Fibroblast of lung (primary cell): ENCODE measurements around the gene NMT1. TPM values are rescaled to one million over a fixed set of nuclear protein-coding genes. Genes with fewer than 3 reads are reported as not detected.

Experiments
- DNase-seq, 2 donors: peaks; one replicate each; pipeline versions ENCODE4 v3.0.0 to v3.0.0-alpha.2; 2010; ENCODE audit warnings: low read depth in 2 of 2
- H2AFZ ChIP-seq: 2 replicates; pipeline ENCODE4 v1.5.1; 2012; ENCODE audit warnings: low read length, control low read depth, inconsistent platforms
- H3K27ac ChIP-seq: 2 replicates; pipeline ENCODE4 v1.5.1; 2011; ENCODE audit warnings: low read length, control low read depth; ENCODE audit not compliant: insufficient read depth
- H3K27me3 ChIP-seq: 2 replicates; pipeline ENCODE4 v1.5.1; 2011; ENCODE audit warnings: mild to moderate bottlenecking, low read length; ENCODE audit not compliant: control insufficient read depth, insufficient read depth
- H3K36me3 ChIP-seq: 2 replicates; pipeline ENCODE4 v1.5.1; 2011; ENCODE audit warnings: low read length; ENCODE audit not compliant: control insufficient read depth, insufficient read depth
- H3K4me1 ChIP-seq: 2 replicates; pipeline ENCODE4 v1.5.1; 2011; ENCODE audit warnings: low read length; ENCODE audit not compliant: control insufficient read depth, insufficient read depth; ENCODE audit errors: extremely low read depth
- H3K4me2 ChIP-seq: 2 replicates; pipeline ENCODE4 v1.5.1; 2011; ENCODE audit warnings: low read length, control low read depth; ENCODE audit not compliant: insufficient read depth; ENCODE audit errors: extremely low read depth
- H3K4me3 ChIP-seq, 4 experiments: fragments of 200-600 bp in 1 of 4; sonication (generic) in 1 of 4; replicated peaks in 1 of 4; 2 replicates each; pipeline ENCODE4 v1.5.1; 2011 to 2016; ENCODE audit warnings: low read length in 4 of 4, low read depth in 3 of 4, mild to moderate bottlenecking in 3 of 4, control low read depth in 2 of 4, inconsistent platforms in 1 of 4, mixed read lengths in 1 of 4; ENCODE audit not compliant: insufficient read depth in 1 of 4; ENCODE audit errors: control extremely low read depth in 1 of 4
- H3K79me2 ChIP-seq: 2 replicates; pipeline ENCODE4 v1.5.1; 2012; ENCODE audit warnings: mild to moderate bottlenecking, low read length, inconsistent platforms; ENCODE audit not compliant: control insufficient read depth, insufficient read depth
- H3K9ac ChIP-seq: 2 replicates; pipeline ENCODE4 v1.5.1; 2011; ENCODE audit warnings: mild to moderate bottlenecking, low read length, control low read depth; ENCODE audit not compliant: insufficient read depth
- H3K9me3 ChIP-seq: 2 replicates; pipeline ENCODE4 v1.5.1; 2012; ENCODE audit warnings: low read depth, low read length; ENCODE audit not compliant: control insufficient read depth, insufficient read depth
- H4K20me1 ChIP-seq: 2 replicates; pipeline ENCODE4 v1.5.1; 2011; ENCODE audit warnings: low read length; ENCODE audit not compliant: control insufficient read depth, insufficient read depth; ENCODE audit errors: extremely low read depth
- CTCF ChIP-seq, 2 donors: IDR thresholded peaks in 1 of 2; conservative IDR thresholded peaks in 1 of 2; 1 replicate in 1 of 2; 2 replicates in 1 of 2; pipeline ENCODE4 v1.5.1; 2011 to 2012; ENCODE audit warnings: low read length in 2 of 2, control low read depth in 1 of 2, inconsistent platforms in 1 of 2, low read depth in 1 of 2, mild to moderate bottlenecking in 1 of 2
- EZH2 ChIP-seq: IDR thresholded peaks from 2 replicates; pipeline ENCODE4 v1.5.1; 2012; ENCODE audit warnings: low read length, control low read depth, mild to moderate bottlenecking; ENCODE audit errors: missing control alignments
- polyA plus RNA-seq, 2 donors: library from polyadenylated mRNA; depleted of rRNA in 1 of 2; stranded (reverse) in 1 of 2; unstranded in 1 of 2; fragments of >200 nt; gene quantifications; 2 replicates each; pipeline ENCODE4 v1.2.1, GENCODE V29; 2011 to 2012; ENCODE audit warnings: missing spikeins in 1 of 2
- total RNA-seq: library from RNA; depleted of rRNA; stranded (reverse); fragments of >200 nt; gene quantifications from 2 replicates; pipeline ENCODE4 v1.2.1, GENCODE V29; 2014

Gene NMT1
- total and polyA plus RNA-seq, 2 donors (not counting 1 experiment from before 2014, with no cell fraction given) = 46.2 to 124 TPM

- Histone ChIP-seq H3K4me2 (peak overlapping the region; percentile 75), H3K36me3 (no peaks in the 10 kb centered on the region), H3K27ac (no peak overlapping the region), H3K4me1 (peaks cover 14% of the 10 kb centered on the region), H3K4me3 (peak overlapping the region; percentile 33 to 59 (median 38)), H4K20me1 (no peaks in the 10 kb centered on the region), H2AFZ (peak overlapping the region; percentile 56), H3K79me2 (no peaks in the 10 kb centered on the region), H3K27me3 (no peaks in the 10 kb centered on the region), H3K9me3 (no peaks in the 10 kb centered on the region), H3K9ac (peak overlapping the region; percentile 39)
- DNase-seq = peak; percentile 39 to 44
- TF ChIP-seq EZH2 (no peak), CTCF (conservative IDR thresholded peaks at IDR 0.05 in 1 of 2, IDR thresholded peaks at IDR 0.05 in 1 of 2; ENCODE audit: low read depth in 1 of 2, low read length in 2 of 2) (no peak)
Measured at GRCh38 chr17:45018848-45019711, 42.0 kb upstream of the NMT1 start.

- Histone ChIP-seq H3K4me3 (no peak overlapping the region), H3K27me3 (no peaks in the 10 kb centered on the region), H3K27ac (no peak overlapping the region), H3K4me2 (no peak overlapping the region), H4K20me1 (no peaks in the 10 kb centered on the region), H3K9ac (no peak overlapping the region), H3K36me3 (peaks cover 6% of the 10 kb centered on the region), H3K79me2 (no peaks in the 10 kb centered on the region), H2AFZ (no peak overlapping the region), H3K9me3 (no peaks in the 10 kb centered on the region), H3K4me1 (peaks cover 14% of the 10 kb centered on the region)
- no peak for TF ChIP-seq CTCF (conservative IDR thresholded peaks at IDR 0.05 in 1 of 2, IDR thresholded peaks at IDR 0.05 in 1 of 2; ENCODE audit: low read depth in 1 of 2, low read length in 2 of 2)
- no peak for TF ChIP-seq EZH2
- peak; percentile 44 to 58 for DNase-seq
Measured at GRCh38 chr17:45020354-45021138, 40.6 kb upstream of the NMT1 start.

GRCh38 chr17:45021607-45022287 lies 39.4 kb upstream of the NMT1 start:
- Histone ChIP-seq H3K4me1 (peaks cover 14% of the 10 kb centered on the region), H3K79me2 (no peaks in the 10 kb centered on the region), H2AFZ (peak overlapping the region; percentile 4), H3K27ac (no peak overlapping the region), H3K4me2 (peak overlapping the region; percentile 63), H4K20me1 (no peaks in the 10 kb centered on the region), H3K9me3 (no peaks in the 10 kb centered on the region), H3K36me3 (peaks cover 9% of the 10 kb centered on the region), H3K27me3 (no peaks in the 10 kb centered on the region), H3K9ac (no peak overlapping the region), H3K4me3 (peak overlapping the region in 1 of 4 experiments; percentile 34)
- peak; percentile 44 to 50 for TF ChIP-seq CTCF (conservative IDR thresholded peaks at IDR 0.05 in 1 of 2, IDR thresholded peaks at IDR 0.05 in 1 of 2; ENCODE audit: low read depth in 1 of 2, low read length in 2 of 2)
- no peak for TF ChIP-seq EZH2
- DNase-seq = peak; percentile 53 to 71
